ENCODE measurements around the gene DDA1. TPM values are rescaled to one million over a fixed set of nuclear protein-coding genes. Genes with fewer than 3 reads are reported as not detected.
A peak's percentile ranks its signal among the peaks of the same experiment; 100 is the strongest.

The DDA1 gene
- total and polyA plus RNA-seq, 9 of the 15 experiments (the other 6 are each of a cell fraction or from before 2014, with no cell fraction given) = 1.4 to 83.8 (median 33.8) TPM

DNA sequence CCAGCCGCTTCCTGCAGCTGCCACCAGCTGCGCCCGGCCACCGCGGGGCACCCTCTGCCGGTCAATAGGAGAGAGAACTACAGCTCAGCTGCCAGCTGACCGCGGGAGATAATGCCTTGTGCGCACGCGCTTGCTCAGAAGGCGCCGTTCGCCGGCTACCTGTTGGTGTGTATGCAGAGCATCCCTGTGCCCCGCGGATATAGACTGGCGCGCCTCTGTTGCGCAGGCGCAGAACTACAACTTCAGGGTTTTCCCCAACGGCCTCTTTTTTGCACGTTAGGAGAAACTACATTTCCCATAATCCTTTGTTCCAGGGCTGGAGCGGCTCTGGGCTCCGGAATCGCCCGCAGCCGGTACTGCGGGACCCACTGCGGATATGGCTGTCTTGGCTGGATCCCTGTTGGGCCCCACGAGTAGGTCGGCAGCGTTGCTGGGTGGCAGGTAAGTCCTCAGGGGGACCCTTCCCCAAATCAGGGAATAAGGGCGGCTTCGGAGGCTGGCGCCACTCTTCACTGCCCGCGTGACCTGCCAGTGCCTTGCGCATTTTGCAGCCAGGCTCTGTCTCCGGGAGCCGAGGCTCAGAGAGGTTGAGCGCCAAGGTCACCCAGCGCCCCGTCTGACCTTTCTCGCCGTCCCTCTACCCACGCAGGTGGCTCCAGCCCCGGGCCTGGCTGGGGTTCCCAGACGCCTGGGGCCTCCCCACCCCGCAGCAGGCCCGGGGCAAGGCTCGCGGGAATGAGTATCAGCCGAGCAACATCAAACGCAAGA is 3.7 kb upstream of the DDA1 start, which contains the start of gene MRPL34 (continued):
- TF ChIP-seq, protein P1, sequence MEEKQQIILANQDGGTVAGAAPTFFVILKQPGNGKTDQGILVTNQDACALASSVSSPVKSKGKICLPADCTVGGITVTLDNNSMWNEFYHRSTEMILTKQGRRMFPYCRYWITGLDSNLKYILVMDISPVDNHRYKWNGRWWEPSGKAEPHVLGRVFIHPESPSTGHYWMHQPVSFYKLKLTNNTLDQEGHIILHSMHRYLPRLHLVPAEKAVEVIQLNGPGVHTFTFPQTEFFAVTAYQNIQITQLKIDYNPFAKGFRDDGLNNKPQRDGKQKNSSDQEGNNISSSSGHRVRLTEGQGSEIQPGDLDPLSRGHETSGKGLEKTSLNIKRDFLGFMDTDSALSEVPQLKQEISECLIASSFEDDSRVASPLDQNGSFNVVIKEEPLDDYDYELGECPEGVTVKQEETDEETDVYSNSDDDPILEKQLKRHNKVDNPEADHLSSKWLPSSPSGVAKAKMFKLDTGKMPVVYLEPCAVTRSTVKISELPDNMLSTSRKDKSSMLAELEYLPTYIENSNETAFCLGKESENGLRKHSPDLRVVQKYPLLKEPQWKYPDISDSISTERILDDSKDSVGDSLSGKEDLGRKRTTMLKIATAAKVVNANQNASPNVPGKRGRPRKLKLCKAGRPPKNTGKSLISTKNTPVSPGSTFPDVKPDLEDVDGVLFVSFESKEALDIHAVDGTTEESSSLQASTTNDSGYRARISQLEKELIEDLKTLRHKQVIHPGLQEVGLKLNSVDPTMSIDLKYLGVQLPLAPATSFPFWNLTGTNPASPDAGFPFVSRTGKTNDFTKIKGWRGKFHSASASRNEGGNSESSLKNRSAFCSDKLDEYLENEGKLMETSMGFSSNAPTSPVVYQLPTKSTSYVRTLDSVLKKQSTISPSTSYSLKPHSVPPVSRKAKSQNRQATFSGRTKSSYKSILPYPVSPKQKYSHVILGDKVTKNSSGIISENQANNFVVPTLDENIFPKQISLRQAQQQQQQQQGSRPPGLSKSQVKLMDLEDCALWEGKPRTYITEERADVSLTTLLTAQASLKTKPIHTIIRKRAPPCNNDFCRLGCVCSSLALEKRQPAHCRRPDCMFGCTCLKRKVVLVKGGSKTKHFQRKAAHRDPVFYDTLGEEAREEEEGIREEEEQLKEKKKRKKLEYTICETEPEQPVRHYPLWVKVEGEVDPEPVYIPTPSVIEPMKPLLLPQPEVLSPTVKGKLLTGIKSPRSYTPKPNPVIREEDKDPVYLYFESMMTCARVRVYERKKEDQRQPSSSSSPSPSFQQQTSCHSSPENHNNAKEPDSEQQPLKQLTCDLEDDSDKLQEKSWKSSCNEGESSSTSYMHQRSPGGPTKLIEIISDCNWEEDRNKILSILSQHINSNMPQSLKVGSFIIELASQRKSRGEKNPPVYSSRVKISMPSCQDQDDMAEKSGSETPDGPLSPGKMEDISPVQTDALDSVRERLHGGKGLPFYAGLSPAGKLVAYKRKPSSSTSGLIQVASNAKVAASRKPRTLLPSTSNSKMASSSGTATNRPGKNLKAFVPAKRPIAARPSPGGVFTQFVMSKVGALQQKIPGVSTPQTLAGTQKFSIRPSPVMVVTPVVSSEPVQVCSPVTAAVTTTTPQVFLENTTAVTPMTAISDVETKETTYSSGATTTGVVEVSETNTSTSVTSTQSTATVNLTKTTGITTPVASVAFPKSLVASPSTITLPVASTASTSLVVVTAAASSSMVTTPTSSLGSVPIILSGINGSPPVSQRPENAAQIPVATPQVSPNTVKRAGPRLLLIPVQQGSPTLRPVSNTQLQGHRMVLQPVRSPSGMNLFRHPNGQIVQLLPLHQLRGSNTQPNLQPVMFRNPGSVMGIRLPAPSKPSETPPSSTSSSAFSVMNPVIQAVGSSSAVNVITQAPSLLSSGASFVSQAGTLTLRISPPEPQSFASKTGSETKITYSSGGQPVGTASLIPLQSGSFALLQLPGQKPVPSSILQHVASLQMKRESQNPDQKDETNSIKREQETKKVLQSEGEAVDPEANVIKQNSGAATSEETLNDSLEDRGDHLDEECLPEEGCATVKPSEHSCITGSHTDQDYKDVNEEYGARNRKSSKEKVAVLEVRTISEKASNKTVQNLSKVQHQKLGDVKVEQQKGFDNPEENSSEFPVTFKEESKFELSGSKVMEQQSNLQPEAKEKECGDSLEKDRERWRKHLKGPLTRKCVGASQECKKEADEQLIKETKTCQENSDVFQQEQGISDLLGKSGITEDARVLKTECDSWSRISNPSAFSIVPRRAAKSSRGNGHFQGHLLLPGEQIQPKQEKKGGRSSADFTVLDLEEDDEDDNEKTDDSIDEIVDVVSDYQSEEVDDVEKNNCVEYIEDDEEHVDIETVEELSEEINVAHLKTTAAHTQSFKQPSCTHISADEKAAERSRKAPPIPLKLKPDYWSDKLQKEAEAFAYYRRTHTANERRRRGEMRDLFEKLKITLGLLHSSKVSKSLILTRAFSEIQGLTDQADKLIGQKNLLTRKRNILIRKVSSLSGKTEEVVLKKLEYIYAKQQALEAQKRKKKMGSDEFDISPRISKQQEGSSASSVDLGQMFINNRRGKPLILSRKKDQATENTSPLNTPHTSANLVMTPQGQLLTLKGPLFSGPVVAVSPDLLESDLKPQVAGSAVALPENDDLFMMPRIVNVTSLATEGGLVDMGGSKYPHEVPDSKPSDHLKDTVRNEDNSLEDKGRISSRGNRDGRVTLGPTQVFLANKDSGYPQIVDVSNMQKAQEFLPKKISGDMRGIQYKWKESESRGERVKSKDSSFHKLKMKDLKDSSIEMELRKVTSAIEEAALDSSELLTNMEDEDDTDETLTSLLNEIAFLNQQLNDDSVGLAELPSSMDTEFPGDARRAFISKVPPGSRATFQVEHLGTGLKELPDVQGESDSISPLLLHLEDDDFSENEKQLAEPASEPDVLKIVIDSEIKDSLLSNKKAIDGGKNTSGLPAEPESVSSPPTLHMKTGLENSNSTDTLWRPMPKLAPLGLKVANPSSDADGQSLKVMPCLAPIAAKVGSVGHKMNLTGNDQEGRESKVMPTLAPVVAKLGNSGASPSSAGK (IDR thresholded peaks at IDR 0.05) = peak; percentile 89
- TF ChIP-seq MCM2 (IDR thresholded peaks at IDR 0.05; ENCODE audit: low read depth) (no peak), SRF (CRISPR knock-in tag; IDR thresholded peaks at IDR 0.05) (no peak; a peak in 1 of 4 replicates), ZNF507 (tag; conservative IDR thresholded peaks at IDR 0.05) (no peak), NFE2L1 (tag; IDR thresholded peaks at IDR 0.05; ENCODE audit: borderline replicate concordance, low read depth) (no peak), ADNP (tag; IDR thresholded peaks at IDR 0.05) (no peak), ZFP30 (CRISPR knock-in tag; IDR thresholded peaks at IDR 0.05; ENCODE audit: borderline replicate concordance) (no peak), CSDE1 (IDR thresholded peaks at IDR 0.05) (no peak), SREBF1 (IDR thresholded peaks at IDR 0.05; ENCODE audit: borderline replicate concordance, low read depth, low read length) (no peak), TCFL5 (CRISPR knock-in tag; conservative IDR thresholded peaks at IDR 0.05) (no peak), POLR2AphosphoS2 (IDR thresholded peaks at IDR 0.05; ENCODE audit: low read length) (no peak; the same call in 1 of the 2 replicates), RBM39 (optimal IDR thresholded peaks at IDR 0.05; ENCODE audit: low read depth, low read length) (no peak), EZH2 (IDR thresholded peaks at IDR 0.05; ENCODE audit: borderline replicate concordance, low read depth, low read length) (no peak), ZNF146 (CRISPR knock-in tag; IDR thresholded peaks at IDR 0.05; ENCODE audit: unreplicated experiment) (no peak)
- TF ChIP-seq, protein P2, sequence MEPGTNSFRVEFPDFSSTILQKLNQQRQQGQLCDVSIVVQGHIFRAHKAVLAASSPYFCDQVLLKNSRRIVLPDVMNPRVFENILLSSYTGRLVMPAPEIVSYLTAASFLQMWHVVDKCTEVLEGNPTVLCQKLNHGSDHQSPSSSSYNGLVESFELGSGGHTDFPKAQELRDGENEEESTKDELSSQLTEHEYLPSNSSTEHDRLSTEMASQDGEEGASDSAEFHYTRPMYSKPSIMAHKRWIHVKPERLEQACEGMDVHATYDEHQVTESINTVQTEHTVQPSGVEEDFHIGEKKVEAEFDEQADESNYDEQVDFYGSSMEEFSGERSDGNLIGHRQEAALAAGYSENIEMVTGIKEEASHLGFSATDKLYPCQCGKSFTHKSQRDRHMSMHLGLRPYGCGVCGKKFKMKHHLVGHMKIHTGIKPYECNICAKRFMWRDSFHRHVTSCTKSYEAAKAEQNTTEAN (CRISPR knock-in tag; IDR thresholded peaks at IDR 0.05) = no peak; the same call in 1 of the 2 replicates

Data from K562 (cell line).